ENCODE data around the gene GSX2. TPM values are rescaled to one million over a fixed set of nuclear protein-coding genes. Genes with fewer than 3 reads are reported as not detected.

Gene GSX2
- total RNA-seq, 2 experiments from 2014 or later, result not detected

GRCh38 chr4:54146139-54146538 lies 46.2 kb downstream of the GSX2 start:
- no peak overlapping the region for H3K27ac Mint-ChIP-seq
- H3K27me3 Mint-ChIP-seq (ENCODE audit: low read depth), result peaks cover 3% of the 10 kb centered on the region
- H3K9me3 Mint-ChIP-seq (ENCODE audit: insufficient read depth), result no peaks in the 10 kb centered on the region
- DNase-seq (no peak), ATAC-seq (no peak)
- H3K4me3 Mint-ChIP-seq, result no peak overlapping the region
- H3K36me3 Mint-ChIP-seq (ENCODE audit: low read depth), result no peaks in the 10 kb centered on the region
- peaks cover 9% of the 10 kb centered on the region for H3K4me1 Mint-ChIP-seq (ENCODE audit: low read depth)
- CTCF ChIA-PET, result interaction anchor here (1.2 kb wide), 1 partner anchor 216 kb away, joined by 3 read pairs; no protein-coding TSS in a partner anchor
- POLR2A ChIA-PET, result interaction anchor here (1.3 kb wide), 1 partner anchor 18 kb away, joined by 4 read pairs; no protein-coding TSS in a partner anchor

DNA sequence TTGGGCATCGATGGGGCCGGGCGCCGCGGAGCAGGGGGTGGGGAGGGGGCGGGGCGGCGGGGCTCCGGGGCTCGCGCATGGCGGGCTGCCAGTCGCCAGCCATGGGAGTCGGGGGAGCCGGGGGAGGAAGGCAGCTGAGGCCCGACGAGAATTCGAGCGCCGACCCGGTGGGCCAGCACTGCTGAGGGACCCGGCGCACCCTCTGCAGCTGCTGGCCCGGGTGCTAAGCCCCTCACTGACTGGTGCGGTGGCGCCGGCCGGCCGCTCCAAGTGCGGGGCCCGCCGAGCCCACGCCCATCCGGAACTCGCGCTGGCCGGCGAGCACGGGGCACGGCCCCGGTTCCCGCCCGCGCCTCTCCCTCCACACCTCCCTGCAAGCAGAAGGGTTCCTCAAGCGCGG lies 49.4 kb downstream of the GSX2 start:
- Mint-ChIP-seq H3K4me1 (ENCODE audit: low read depth) (peaks cover 8% of the 10 kb centered on the region), H3K27me3 (ENCODE audit: low read depth) (no peaks in the 10 kb centered on the region), H3K4me3 (no peak overlapping the region), H3K9me3 (ENCODE audit: insufficient read depth) (no peaks in the 10 kb centered on the region), H3K36me3 (ENCODE audit: low read depth) (no peaks in the 10 kb centered on the region), H3K27ac (no peak overlapping the region)
- ATAC-seq (no peak), DNase-seq (no peak)
- ChIA-PET CTCF (no interaction called here), POLR2A (no interaction called here)

Other genes starting within 250 kb of the GSX2 start
- 10 to 100 TPM; 14.6 to 17.1 TPM for gene CHIC2, start 35.6 kb upstream of the GSX2 start, total RNA-seq
- not detected for gene PDGFRA, start 129.1 kb downstream of the GSX2 start, total RNA-seq